H1 (cell line): ENCODE results near the gene ADAMTS13. TPM values are rescaled to one million over a fixed set of nuclear protein-coding genes. Genes with fewer than 3 reads are reported as not detected.

Experiments
- CTCF ChIA-PET: fragments of 300-600 bp; sonication (Branson Sonifier 250); formaldehyde crosslinking; loops from one replicate; lab custom pipeline; 2021; ENCODE audit not compliant: partially characterized antibody; lab: Charles Lee
- POLR2A ChIA-PET: fragments of 300-600 bp; sonication (Branson Sonifier 250); formaldehyde crosslinking; loops from one replicate; lab custom pipeline; 2021; ENCODE audit warnings: inconsistent platforms; ENCODE audit not compliant: partially characterized antibody; lab: Charles Lee
- DNase-seq, 2 experiments: peaks; one replicate each; pipeline versions ENCODE4 v3.0.0 to v3.0.0-alpha.2; 2010 to 2022; ENCODE audit warnings: low spot score in 2 of 2, low read depth in 1 of 2, mixed read lengths in 1 of 2
- FAIRE-seq: peaks from 2 replicates; lab custom pipeline; 2011; peaks lifted over from hg19 to GRCh38; lab: Jason Lieb, UNC
- H2AFZ ChIP-seq: 2 replicates; pipeline ENCODE4 v1.8.1; 2012; ENCODE audit warnings: low read length, inconsistent platforms
- H2AK5ac ChIP-seq: 2 replicates; pipeline ENCODE4 v1.6.1; 2013; ENCODE audit warnings: low read depth, low read length
- H2BK120ac ChIP-seq: replicated peaks from 2 replicates; pipeline ENCODE3; 2013; ENCODE audit warnings: low read depth, low read length, inconsistent platforms
- H2BK12ac ChIP-seq: 2 replicates; pipeline ENCODE4 v1.6.1; 2013; ENCODE audit warnings: low read depth, low read length
- H2BK15ac ChIP-seq: 2 replicates; pipeline ENCODE4 v1.6.1; 2013; ENCODE audit warnings: low read length
- H2BK20ac ChIP-seq: 2 replicates; pipeline ENCODE4 v1.6.1; 2013; ENCODE audit warnings: low read length
- H2BK5ac ChIP-seq: 2 replicates; pipeline ENCODE4 v1.6.1; 2013; ENCODE audit warnings: low read depth, low read length
- H3K14ac ChIP-seq: 2 replicates; pipeline ENCODE4 v1.6.1; 2013; ENCODE audit warnings: inconsistent platforms; ENCODE audit not compliant: insufficient read length
- H3K18ac ChIP-seq: 2 replicates; pipeline ENCODE4 v1.6.1; 2013; ENCODE audit warnings: low read length; ENCODE audit errors: extremely low read depth
- H3K23ac ChIP-seq: 2 replicates; pipeline ENCODE4 v1.6.1; 2013; ENCODE audit warnings: inconsistent platforms; ENCODE audit not compliant: insufficient read length
- H3K23me2 ChIP-seq: 2 replicates; pipeline ENCODE4 v1.6.1; 2013; ENCODE audit warnings: low read depth, low read length
- H3K27ac ChIP-seq: 2 replicates; pipeline ENCODE4 v1.6.1; 2011; ENCODE audit warnings: low read depth, low read length, inconsistent platforms
- H3K27me3 ChIP-seq, 4 experiments: replicated peaks in 1 of 4; 1 replicate in 1 of 4; 2 replicates in 3 of 4; pipeline versions ENCODE4 v1.6.1 to v1.8.1; 2011 to 2013; ENCODE audit warnings: low read length in 3 of 4, mild to moderate bottlenecking in 3 of 4, inconsistent platforms in 2 of 4, mixed read lengths in 2 of 4, moderate library complexity in 1 of 4; ENCODE audit not compliant: control insufficient read depth in 3 of 4, insufficient read depth in 3 of 4; ENCODE audit errors: extremely low read depth in 1 of 4
- H3K36me3 ChIP-seq, 4 experiments: 2 replicates each; pipeline versions ENCODE4 v1.6.1 to v1.8.1; 2011 to 2013; ENCODE audit warnings: mild to moderate bottlenecking in 4 of 4, low read length in 3 of 4, moderate library complexity in 2 of 4, control low read depth in 1 of 4, inconsistent platforms in 1 of 4; ENCODE audit not compliant: insufficient read depth in 4 of 4, control insufficient read depth in 2 of 4
- H3K4ac ChIP-seq: replicated peaks from 2 replicates; pipeline ENCODE3; 2013; ENCODE audit warnings: low read length, low read depth, mixed read lengths, inconsistent platforms; ENCODE audit not compliant: insufficient read length
- H3K4me1 ChIP-seq, 4 experiments: replicated peaks in 1 of 4; 1 replicate in 1 of 4; 2 replicates in 3 of 4; pipeline versions ENCODE4 v1.6.1 to v1.8.1; 2011 to 2013; ENCODE audit warnings: low read length in 3 of 4, inconsistent platforms in 2 of 4, mixed read lengths in 1 of 4; ENCODE audit not compliant: insufficient read depth in 4 of 4, control insufficient read depth in 3 of 4
- H3K4me2 ChIP-seq, 2 experiments: 2 replicates each; pipeline versions ENCODE4 v1.6.1 to v1.8.1; 2011 to 2013; ENCODE audit warnings: low read depth in 2 of 2, low read length in 2 of 2, control low read depth in 1 of 2, inconsistent platforms in 1 of 2, mild to moderate bottlenecking in 1 of 2; ENCODE audit not compliant: insufficient read depth in 1 of 2
- H3K4me3 ChIP-seq, 4 experiments: fragments of 200-600, 300-600 bp in 1 of 4; sonication (generic), shearing (Covaris generic), sonication (Bioruptor Twin) in 1 of 4; 2 replicates each; pipeline versions ENCODE4 v1.5.1 to v1.8.1; 2011 to 2016; ENCODE audit warnings: low read length in 4 of 4, low read depth in 3 of 4, control low read depth in 2 of 4, inconsistent platforms in 2 of 4, mild to moderate bottlenecking in 2 of 4, mixed read lengths in 1 of 4, moderate library complexity in 1 of 4; ENCODE audit not compliant: insufficient read depth in 2 of 4; ENCODE audit errors: extremely low read depth in 1 of 4
- H3K56ac ChIP-seq: replicated peaks from 2 replicates; pipeline ENCODE3; 2013; ENCODE audit warnings: low read depth, mild to moderate bottlenecking, mixed read lengths, low read length, inconsistent platforms; ENCODE audit not compliant: insufficient read length
- H3K79me1 ChIP-seq: 2 replicates; pipeline ENCODE4 v1.6.1; 2013; ENCODE audit warnings: low read depth, low read length, control low read depth
- H3K79me2 ChIP-seq, 2 experiments: 2 replicates each; pipeline versions ENCODE4 v1.6.1 to v1.8.1; 2012 to 2013; ENCODE audit warnings: low read length in 2 of 2, mild to moderate bottlenecking in 2 of 2, inconsistent platforms in 1 of 2; ENCODE audit not compliant: insufficient read depth in 2 of 2, control insufficient read depth in 1 of 2
- H3K9ac ChIP-seq, 4 experiments: replicated peaks in 1 of 4; 1 replicate in 1 of 4; 2 replicates in 3 of 4; pipeline versions ENCODE4 v1.6.1 to v1.8.1; 2011 to 2013; ENCODE audit warnings: low read depth in 3 of 4, low read length in 3 of 4, control low read depth in 2 of 4, mild to moderate bottlenecking in 2 of 4, moderate library complexity in 2 of 4, inconsistent platforms in 1 of 4; ENCODE audit errors: extremely low read depth in 1 of 4
- H3K9me3 ChIP-seq, 2 experiments: 2 replicates each; pipeline versions ENCODE4 v1.6.1 to v1.8.1; 2012 to 2013; ENCODE audit warnings: mild to moderate bottlenecking in 2 of 2, moderate library complexity in 2 of 2, control low read depth in 1 of 2, inconsistent platforms in 1 of 2, low read depth in 1 of 2, low read length in 1 of 2, mixed read lengths in 1 of 2; ENCODE audit not compliant: insufficient read depth in 2 of 2
- H4K20me1 ChIP-seq, 2 experiments: replicated peaks in 1 of 2; 2 replicates each; pipeline versions ENCODE3 to v1.8.1; 2011 to 2013; ENCODE audit warnings: inconsistent platforms in 2 of 2, low read length in 2 of 2, mild to moderate bottlenecking in 1 of 2; ENCODE audit not compliant: insufficient read depth in 2 of 2, control insufficient read depth in 1 of 2
- H4K5ac ChIP-seq: 2 replicates; pipeline ENCODE4 v1.6.1; 2013; ENCODE audit warnings: low read length, low read depth, mixed read lengths, inconsistent platforms; ENCODE audit not compliant: insufficient read length
- H4K8ac ChIP-seq: 2 replicates; pipeline ENCODE4 v1.8.0; 2013; ENCODE audit warnings: mild to moderate bottlenecking, moderate library complexity, low read length, inconsistent platforms; ENCODE audit not compliant: insufficient read depth; ENCODE audit errors: extremely low read depth
- H4K91ac ChIP-seq: replicated peaks from 2 replicates; pipeline ENCODE3; 2013; ENCODE audit warnings: low read length, mixed read lengths, inconsistent platforms; ENCODE audit not compliant: insufficient read length
- BACH1 ChIP-seq: IDR thresholded peaks from 2 replicates; pipeline ENCODE4 v1.6.1; 2012; ENCODE audit warnings: low read length, improper control_type of control experiment
- KDM5A ChIP-seq: fragments of 200-600 bp; IDR thresholded peaks from 2 replicates; pipeline ENCODE4 v1.7.1; 2012; ENCODE audit warnings: mild to moderate bottlenecking, low read length, inconsistent platforms, mixed read lengths
- RNF2 ChIP-seq: fragments of 200-900, 300-1000 bp; sonication (generic); IDR thresholded peaks from 2 replicates; pipeline ENCODE4 v1.7.1; 2016; ENCODE audit warnings: borderline replicate concordance, low read depth, mild to moderate bottlenecking, antibody characterized with exemption, low read length; ENCODE audit not compliant: poor library complexity, severe bottlenecking; ENCODE audit errors: missing control alignments
- RXRA ChIP-seq: IDR thresholded peaks from 2 replicates; pipeline ENCODE4 v1.6.1; 2011; ENCODE audit warnings: low read depth, mild to moderate bottlenecking, low read length, moderate library complexity; ENCODE audit not compliant: insufficient read depth
- WGBS, 2 experiments: shearing (Covaris generic) in 1 of 2; methylation state at CpG; one replicate each; pipeline versions ENCODE4 v1.1.6 to v1.1.7; 2013 to 2015; ENCODE audit warnings: low lambda C conversion rate in 2 of 2, mixed read lengths in 2 of 2, inconsistent platforms in 1 of 2, low coverage in 1 of 2, missing lambda C conversion rate in 1 of 2; ENCODE audit not compliant: insufficient replicate concordance in 2 of 2, insufficient coverage in 1 of 2, insufficient read length in 1 of 2; ENCODE audit errors: extremely low coverage in 1 of 2, missing lambda C conversion rate in 1 of 2; 5-methylcytosine and 5-hydroxymethylcytosine counted together
- polyA plus RNA-seq, 7 experiments: library from polyadenylated mRNA; depleted of rRNA in 3 of 7; stranded (reverse) in 5 of 7; unstranded in 2 of 7; fragments of >200 nt in 5 of 7; fragments of 200-250 nt in 2 of 7; gene quantifications; 1 replicate in 5 of 7; 2 replicates in 1 of 7; 4 replicates in 1 of 7; pipeline versions ENCODE4 v1.2.1 to v1.2.3, GENCODE V29; 2011 to 2013; ENCODE audit warnings: missing spikeins in 2 of 7, mixed read lengths in 2 of 7
- total RNA-seq: library from RNA; stranded (reverse); fragmentation: NEBNext Ultra II Directional; extraction: Animal tissue kit (Norgen Biotek cat#: 25700); gene quantifications from 2 replicates; pipeline ENCODE4 v1.2.1, GENCODE V29; 2021
- TF ChIP-seq, protein P1 (sequence below): IDR thresholded peaks from 2 replicates; pipeline ENCODE4 v1.6.1; 2011; ENCODE audit warnings: low read length, improper control_type of control experiment

ADAMTS13 gene
- total and polyA plus RNA-seq, 2 of the 8 experiments (the other 6 are each of a cell fraction or from before 2014, with no cell fraction given), result 4.4 to 5.8 TPM

GRCh38 chr9:133484671-133485437, 62.7 kb downstream of the ADAMTS13 start:
- CTCF ChIA-PET, result interaction anchor here (0.8 to 3.6 kb wide), 26 partner anchors 9 to 341 kb away, joined by 3 to 29 read pairs (median 4); partner anchors contain the start of genes REXO4, STKLD1, SURF1 and SURF2
- no peak overlapping the region for H4K5ac ChIP-seq

More at GRCh38 chr9:133484671-133485437, 62.7 kb downstream of the ADAMTS13 start:
- no peak for FAIRE-seq
- POLR2A ChIA-PET, result interaction anchor here (0.8 to 3.5 kb wide), 7 partner anchors 15 to 136 kb away, joined by 3 to 12 read pairs (median 4); partner anchors contain the start of genes CACFD1, MED22 and RPL7A
- no peak overlapping the region for H3K4ac ChIP-seq
- H3K27me3 ChIP-seq, result peaks cover 0 to 1% (median 0%) of the 10 kb centered on the region in 4 experiments; a peak in 1 of 7 replicates
- H2AFZ ChIP-seq, result no peak overlapping the region
- H3K18ac ChIP-seq, result no peak overlapping the region
- no peak for TF ChIP-seq KDM5A
- TF ChIP-seq, protein P1, sequence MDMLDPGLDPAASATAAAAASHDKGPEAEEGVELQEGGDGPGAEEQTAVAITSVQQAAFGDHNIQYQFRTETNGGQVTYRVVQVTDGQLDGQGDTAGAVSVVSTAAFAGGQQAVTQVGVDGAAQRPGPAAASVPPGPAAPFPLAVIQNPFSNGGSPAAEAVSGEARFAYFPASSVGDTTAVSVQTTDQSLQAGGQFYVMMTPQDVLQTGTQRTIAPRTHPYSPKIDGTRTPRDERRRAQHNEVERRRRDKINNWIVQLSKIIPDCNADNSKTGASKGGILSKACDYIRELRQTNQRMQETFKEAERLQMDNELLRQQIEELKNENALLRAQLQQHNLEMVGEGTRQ, result no peak
- no peak for TF ChIP-seq RNF2
- TF ChIP-seq BACH1, result no peak
- no peak for TF ChIP-seq RXRA
- H2BK5ac ChIP-seq, result no peak overlapping the region
- H3K23ac ChIP-seq, result no peak overlapping the region
- no peak overlapping the region for H3K27ac ChIP-seq
- no peaks in the 10 kb centered on the region for H3K79me1 ChIP-seq
- H3K4me1 ChIP-seq, result peaks cover 0 to 1% (median 0%) of the 10 kb centered on the region in 4 experiments; a peak in 2 of 7 replicates
- H4K20me1 ChIP-seq, result peaks cover 2% of the 10 kb centered on the region in 2 experiments
- no peak overlapping the region for H3K56ac ChIP-seq
- H2BK12ac ChIP-seq, result no peak overlapping the region
- no peaks in the 10 kb centered on the region for H3K36me3 ChIP-seq
- no peak overlapping the region for H2BK20ac ChIP-seq
- no peak overlapping the region for H3K4me2 ChIP-seq
- DNase-seq, result no peak
- H2BK120ac ChIP-seq, result no peak overlapping the region
- no peak overlapping the region for H3K4me3 ChIP-seq
- H4K91ac ChIP-seq, result no peak overlapping the region
- H3K9ac ChIP-seq, result no peak overlapping the region
- no peaks in the 10 kb centered on the region for H3K9me3 ChIP-seq
- no peaks in the 10 kb centered on the region for H3K79me2 ChIP-seq
- H3K23me2 ChIP-seq, result no peaks in the 10 kb centered on the region
- no peak overlapping the region for H2BK15ac ChIP-seq
- WGBS, 2 experiments, result 82% methylated on average over 18 of the region's 22 CpGs; no CpG with 5 or more reads in 1 of the 2 experiments
- H4K8ac ChIP-seq, result no peak overlapping the region
- H2AK5ac ChIP-seq, result no peak overlapping the region
- no peak overlapping the region for H3K14ac ChIP-seq
